IMR-90 (cell line): ENCODE measurements around the gene BNIP5. TPM values are rescaled to one million over a fixed set of nuclear protein-coding genes. Genes with fewer than 3 reads are reported as not detected.

ENCODE experiments used
- ATAC-seq: fragments of 200-7000 bp; cut with Tn5 transposase; 2 replicates; pipeline ENCODE4 v1.9.1; 2020; ENCODE audit warnings: low read depth, mild to moderate bottlenecking, moderate library complexity
- BruUV-seq: library from RNA; stranded (reverse); fragments of 400-500 nt; replicated peaks from 2 replicates; lab custom pipeline; 2021; lab: Mats Ljungman, UMichigan
- CTCF ChIA-PET: fragments of 300-600 bp; formaldehyde crosslinking; extraction: SDS; loops from one replicate; lab custom pipeline; 2021; ENCODE audit warnings: antibody characterized with exemption; lab: Yijun Ruan, JAX
- POLR2A ChIA-PET: fragments of 300-600 bp; sonication (Branson Sonifier 250); formaldehyde crosslinking; loops from one replicate; lab custom pipeline; 2022; ENCODE audit warnings: antibody characterized with exemption; ENCODE audit not compliant: unreplicated experiment; lab: Charles Lee
- DNase-seq: peaks from one replicate; pipeline ENCODE4 v3.0.0; 2013
- H2AFZ ChIP-seq: replicated peaks from 2 replicates; pipeline ENCODE3; 2013; ENCODE audit warnings: low read length, mild to moderate bottlenecking; ENCODE audit not compliant: poor library complexity
- H2AK5ac ChIP-seq: 2 replicates; pipeline ENCODE4 v1.6.1; 2013; ENCODE audit warnings: low read depth, low read length, inconsistent platforms
- H2AK9ac ChIP-seq: replicated peaks from 2 replicates; pipeline ENCODE3; 2013; ENCODE audit warnings: mild to moderate bottlenecking, low read depth, low read length, moderate library complexity; ENCODE audit not compliant: poor library complexity
- H2BK120ac ChIP-seq: 2 replicates; pipeline ENCODE4 v1.6.1; 2013; ENCODE audit warnings: low read depth, low read length, inconsistent platforms
- H2BK15ac ChIP-seq: 3 replicates; pipeline ENCODE4 v1.6.1; 2013; ENCODE audit warnings: low read depth, low read length, inconsistent platforms
- H2BK20ac ChIP-seq: 2 replicates; pipeline ENCODE4 v1.6.1; 2013; ENCODE audit warnings: low read depth, mild to moderate bottlenecking, inconsistent platforms, low read length, moderate library complexity
- H2BK5ac ChIP-seq: 2 replicates; pipeline ENCODE4 v1.6.1; 2013; ENCODE audit warnings: mild to moderate bottlenecking, low read depth, low read length, inconsistent platforms; ENCODE audit not compliant: poor library complexity, severe bottlenecking
- H3K14ac ChIP-seq: replicated peaks from 2 replicates; pipeline ENCODE4 v1.6.1; 2013; ENCODE audit warnings: low read depth, low read length, inconsistent platforms
- H3K18ac ChIP-seq: 2 replicates; pipeline ENCODE4 v1.6.1; 2013; ENCODE audit warnings: low read depth, low read length, control low read depth
- H3K23ac ChIP-seq: 2 replicates; pipeline ENCODE4 v1.6.1; 2013; ENCODE audit warnings: low read depth, low read length, inconsistent platforms
- H3K27ac ChIP-seq: 2 replicates; pipeline ENCODE4 v1.5.1; 2013; ENCODE audit warnings: mild to moderate bottlenecking, control low read depth, low read length; ENCODE audit not compliant: insufficient read depth
- H3K27me3 ChIP-seq: 2 replicates; pipeline ENCODE4 v1.6.1; 2013; ENCODE audit warnings: low read length; ENCODE audit not compliant: control insufficient read depth, insufficient read depth
- H3K36me3 ChIP-seq: 2 replicates; pipeline ENCODE4 v1.6.1; 2013; ENCODE audit warnings: low read length, mixed read lengths; ENCODE audit not compliant: control insufficient read depth, insufficient read depth
- H3K4ac ChIP-seq: 2 replicates; pipeline ENCODE4 v1.6.1; 2013; ENCODE audit warnings: low read depth, low read length, inconsistent platforms
- H3K4me1 ChIP-seq: 2 replicates; pipeline ENCODE4 v1.6.1; 2013; ENCODE audit warnings: low read length, mixed read lengths; ENCODE audit not compliant: control insufficient read depth, insufficient read depth
- H3K4me2 ChIP-seq: 2 replicates; pipeline ENCODE4 v1.6.1; 2013; ENCODE audit warnings: low read depth, mild to moderate bottlenecking, control low read depth, low read length, moderate library complexity
- H3K4me3 ChIP-seq: 2 replicates; pipeline ENCODE4 v1.5.1; 2013; ENCODE audit warnings: low read depth, mild to moderate bottlenecking, control low read depth, low read length, moderate library complexity; ENCODE audit not compliant: insufficient read depth
- H3K56ac ChIP-seq: 2 replicates; pipeline ENCODE4 v1.6.1; 2013; ENCODE audit warnings: low read length, inconsistent platforms; ENCODE audit not compliant: insufficient read depth; ENCODE audit errors: extremely low read depth
- H3K79me1 ChIP-seq, 2 experiments: 2 replicates each; pipeline ENCODE4 v1.6.1; 2013; ENCODE audit warnings: low read length in 2 of 2, inconsistent platforms in 1 of 2, low read depth in 1 of 2
- H3K9ac ChIP-seq: 2 replicates; pipeline ENCODE4 v1.6.1; 2013; ENCODE audit warnings: low read depth, low read length, control low read depth
- H3K9me1 ChIP-seq: 2 replicates; pipeline ENCODE4 v1.6.1; 2013; ENCODE audit warnings: low read length, inconsistent platforms; ENCODE audit not compliant: insufficient read depth
- H3K9me3 ChIP-seq: 2 replicates; pipeline ENCODE4 v1.6.1; 2013; ENCODE audit warnings: low read length; ENCODE audit not compliant: control insufficient read depth, insufficient read depth
- H4K20me1 ChIP-seq: 2 replicates; pipeline ENCODE4 v1.6.1; 2013; ENCODE audit warnings: low read length, inconsistent platforms; ENCODE audit not compliant: insufficient read depth
- H4K5ac ChIP-seq: 2 replicates; pipeline ENCODE4 v1.6.1; 2013; ENCODE audit warnings: mild to moderate bottlenecking, low read depth, low read length, control low read depth
- H4K8ac ChIP-seq, 2 experiments: 2 replicates each; pipeline ENCODE4 v1.6.1; 2013; ENCODE audit warnings: low read depth in 2 of 2, low read length in 2 of 2, control low read depth in 1 of 2, inconsistent platforms in 1 of 2
- H4K91ac ChIP-seq: 2 replicates; pipeline ENCODE4 v1.6.1; 2013; ENCODE audit warnings: low read depth, low read length, inconsistent platforms; ENCODE audit not compliant: insufficient read depth
- BHLHE40 ChIP-seq: fragments of 150-350 bp; IDR thresholded peaks from 2 replicates; pipeline ENCODE4 v1.6.1; 2016; ENCODE audit warnings: mild to moderate bottlenecking, low read depth, low read length
- CEBPB ChIP-seq: IDR thresholded peaks from 2 replicates; pipeline ENCODE4 v1.6.1; 2012; ENCODE audit warnings: low read depth, low read length, improper control_type of control experiment
- CHD1 ChIP-seq: IDR thresholded peaks from 2 replicates; pipeline ENCODE4 v1.6.1; 2012; ENCODE audit warnings: low read depth, low read length, improper control_type of control experiment
- FOS ChIP-seq: fragments of 150-350 bp; IDR thresholded peaks from 2 replicates; pipeline ENCODE4 v1.6.1; 2016; ENCODE audit warnings: low read depth, low read length
- MAFK ChIP-seq: IDR thresholded peaks from 2 replicates; pipeline ENCODE4 v1.6.1; 2012; ENCODE audit warnings: low read depth, low read length, improper control_type of control experiment
- MAZ ChIP-seq: IDR thresholded peaks from 2 replicates; pipeline ENCODE4 v1.6.1; 2012; ENCODE audit warnings: low read depth, mild to moderate bottlenecking, low read length, improper control_type of control experiment, moderate library complexity, borderline replicate concordance
- MXI1 ChIP-seq: IDR thresholded peaks from 2 replicates; pipeline ENCODE4 v1.6.1; 2012; ENCODE audit warnings: low read depth, mild to moderate bottlenecking, low read length, moderate library complexity, borderline replicate concordance
- NFE2L2 ChIP-seq: fragments of 150-350 bp; IDR thresholded peaks from 2 replicates; pipeline ENCODE4 v1.6.1; 2016; ENCODE audit warnings: low read depth, mild to moderate bottlenecking, low read length
- RCOR1 ChIP-seq: IDR thresholded peaks from 2 replicates; pipeline ENCODE4 v1.6.1; 2012; ENCODE audit warnings: mild to moderate bottlenecking, low read length, improper control_type of control experiment; ENCODE audit not compliant: insufficient replicate concordance
- SMC3 ChIP-seq: fragments of 150-350 bp; IDR thresholded peaks from 2 replicates; pipeline ENCODE4 v1.6.1; 2016; ENCODE audit warnings: low read depth, mild to moderate bottlenecking, antibody characterized with exemption, low read length, moderate library complexity
- USF2 ChIP-seq: fragments of 150-350 bp; IDR thresholded peaks from 2 replicates; pipeline ENCODE4 v1.6.1; 2017; ENCODE audit warnings: mild to moderate bottlenecking, antibody characterized with exemption, low read length, low read depth
- WGBS, 2 experiments: methylation state at CpG; one replicate each; pipeline versions ENCODE4 v1.1.5 to v1.1.7; 2013; ENCODE audit warnings: missing lambda C conversion rate in 2 of 2; ENCODE audit not compliant: insufficient read length in 1 of 2; ENCODE audit errors: extremely low coverage in 2 of 2; 5-methylcytosine and 5-hydroxymethylcytosine counted together
- dilution Hi-C: fragments of 300-500 bp; cut with HindIII; formaldehyde crosslinking; loops from one replicate; pipeline ENCODE4 v1.14.3; 2018; ENCODE audit warnings: low sequenced_read_pairs; ENCODE audit not compliant: unreplicated experiment
- in situ Hi-C: fragments of 300-500 bp; cut with MboI; formaldehyde crosslinking; loops from 3 replicates; pipeline ENCODE4 v1.14.3; 2019; ENCODE audit warnings: low sequenced_read_pairs, inconsistent platforms, mixed read lengths
- intact Hi-C: fragments of 100-400 bp; cut with micrococcal nuclease; formaldehyde crosslinking; loops from 2 replicates; pipeline ENCODE4 v1.10.0; 2022
- polyA plus RNA-seq, 3 experiments: library from polyadenylated mRNA; depleted of rRNA; stranded (reverse); fragments of >200 nt; gene quantifications; 2 replicates each; pipeline ENCODE4 v1.2.3, GENCODE V29; 2012; ENCODE audit warnings: low replicate concordance in 1 of 3
- total RNA-seq: library from RNA; depleted of rRNA; stranded (reverse); fragments of >200 nt; gene quantifications from 2 replicates; pipeline ENCODE4 v1.2.3, GENCODE V29; 2012
- TF ChIP-seq, protein P1 (sequence below): fragments of 150-350 bp; IDR thresholded peaks from 2 replicates; pipeline ENCODE4 v1.6.1; 2016; ENCODE audit warnings: low read depth, mild to moderate bottlenecking, low read length, moderate library complexity, borderline replicate concordance

The BNIP5 gene
- total and polyA plus RNA-seq, 2 of the 4 experiments (the other 2 are of a cell fraction) = not detected

- Histone ChIP-seq H3K79me1 (no peaks in the 10 kb centered on the region), H2BK15ac (no peak overlapping the region), H4K20me1 (no peaks in the 10 kb centered on the region), H3K9ac (no peak overlapping the region), H2AK9ac (no peak overlapping the region), H2BK20ac (no peak overlapping the region), H4K5ac (no peak overlapping the region), H3K14ac (no peak overlapping the region), H3K36me3 (no peaks in the 10 kb centered on the region), H3K4me3 (no peak overlapping the region), H2BK120ac (no peak overlapping the region), H3K27ac (no peak overlapping the region), H3K23ac (no peak overlapping the region), H3K9me1 (0 out of 2 replicates have a peak, but pooled peaks cover 3% of the 10 kb centered on the region), H2AFZ (no peak overlapping the region), H3K4me2 (no peak overlapping the region), H4K8ac (no peak overlapping the region), H3K18ac (no peak overlapping the region), H3K4me1 (peaks cover 2% of the 10 kb centered on the region), H2BK5ac (no peak overlapping the region), H2AK5ac (no peak overlapping the region), H3K56ac (no peak overlapping the region), H3K4ac (no peak overlapping the region), H3K27me3 (peaks cover 35% of the 10 kb centered on the region), H4K91ac (no peak overlapping the region), H3K9me3 (no peaks in the 10 kb centered on the region)
- no TSS peak for BruUV-seq
- DNase-seq (no peak), ATAC-seq (no peak)
- dilution Hi-C loops = no loop called here
- intact Hi-C loops = no loop called here
- POLR2A ChIA-PET = no interaction called here
- no peak for TF ChIP-seq RCOR1
- TF ChIP-seq BHLHE40 = no peak
- TF ChIP-seq MAZ = no peak
- TF ChIP-seq CEBPB = no peak
- no peak for TF ChIP-seq NFE2L2
- TF ChIP-seq, protein P1, sequence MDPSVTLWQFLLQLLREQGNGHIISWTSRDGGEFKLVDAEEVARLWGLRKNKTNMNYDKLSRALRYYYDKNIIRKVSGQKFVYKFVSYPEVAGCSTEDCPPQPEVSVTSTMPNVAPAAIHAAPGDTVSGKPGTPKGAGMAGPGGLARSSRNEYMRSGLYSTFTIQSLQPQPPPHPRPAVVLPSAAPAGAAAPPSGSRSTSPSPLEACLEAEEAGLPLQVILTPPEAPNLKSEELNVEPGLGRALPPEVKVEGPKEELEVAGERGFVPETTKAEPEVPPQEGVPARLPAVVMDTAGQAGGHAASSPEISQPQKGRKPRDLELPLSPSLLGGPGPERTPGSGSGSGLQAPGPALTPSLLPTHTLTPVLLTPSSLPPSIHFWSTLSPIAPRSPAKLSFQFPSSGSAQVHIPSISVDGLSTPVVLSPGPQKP = no peak
- no peak for TF ChIP-seq FOS
- TF ChIP-seq SMC3 = no peak
- no peak for TF ChIP-seq USF2
- TF ChIP-seq CHD1 = no peak
- no peak for TF ChIP-seq MAFK
- TF ChIP-seq MXI1 = no peak
- in situ Hi-C loops = no loop called here
- 70% methylated on average over 2 of the region's 4 CpGs; no CpG with 5 or more reads in 1 of the 2 experiments for WGBS, 2 experiments
- CTCF ChIA-PET = interaction anchor here (0.6 to 1.2 kb wide), 3 partner anchors 13 to 1432 kb away, joined by 3 to 5 read pairs (median 3); no protein-coding TSS in a partner anchor
These were observed 37.5 kb upstream of the BNIP5 start for GRCh38 chr6:36374194-36374593.
